ENCODE results near the gene RAP2C. TPM values are rescaled to one million over a fixed set of nuclear protein-coding genes. Genes with fewer than 3 reads are reported as not detected.
A peak's percentile ranks its signal among the peaks of the same experiment; 100 is the strongest.

The RAP2C gene
- total RNA-seq, 1 experiment from 2014 or later, result 52.7 TPM

DNA sequence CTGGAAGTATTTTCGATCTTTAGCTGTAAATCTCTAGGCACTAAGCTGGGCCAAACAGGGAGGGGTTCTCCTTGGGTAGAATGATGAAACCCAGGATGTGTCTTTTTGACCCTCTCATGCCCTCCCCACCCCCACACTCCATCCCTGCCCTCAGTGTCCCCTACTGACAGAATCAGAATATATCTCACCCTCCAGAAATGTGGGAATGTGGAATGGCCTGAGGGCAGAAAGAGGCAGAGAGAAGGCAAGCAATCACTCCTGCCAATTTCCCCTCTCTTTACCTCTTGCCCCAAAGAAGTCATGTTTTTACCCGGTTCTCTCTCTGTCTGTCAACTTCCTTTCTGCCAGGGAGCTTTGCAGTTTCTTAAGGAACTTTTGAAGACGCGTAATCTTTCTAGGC lies 34.4 kb downstream of the RAP2C start:
- H3K14ac ChIP-seq (ENCODE audit: insufficient read depth, low read length), result no peak overlapping the region
- no peak overlapping the region for H2BK20ac ChIP-seq (ENCODE audit: low read depth, low read length, poor library complexity, severe bottlenecking)
- no peaks in the 10 kb centered on the region for H4K20me1 ChIP-seq (ENCODE audit: control insufficient read depth, insufficient read depth, insufficient read length)
- H2AFZ ChIP-seq (ENCODE audit: low read length), result no peak overlapping the region
- H3K27ac ChIP-seq (ENCODE audit: insufficient read length, low read depth, low read length), result no peak overlapping the region
- no peak overlapping the region for H3K4ac ChIP-seq (ENCODE audit: low read depth, low read length)
- no peak overlapping the region for H4K91ac ChIP-seq (ENCODE audit: insufficient read length, low read depth, low read length)
- Mint-ChIP-seq H3K36me3 (ENCODE audit: insufficient read depth in 1 of 3, low read depth in 3 of 3) (no peaks in the 10 kb centered on the region), H3K27ac (0 out of 7 replicates have a peak overlapping the region, but pooled peaks of 1 of the 3 experiments have one; percentile 28), H3K27me3 (ENCODE audit: low read depth) (no peaks in the 10 kb centered on the region; the same call in 1 of the 2 replicates), H3K4me3 (no peak overlapping the region), H3K9me3 (no peaks in the 10 kb centered on the region), H3K4me1 (peaks cover 8 to 15% of the 10 kb centered on the region in 2 experiments)
- H3K79me1 ChIP-seq (ENCODE audit: insufficient read depth, low read depth, low read length, poor library complexity, severe bottlenecking), result no peaks in the 10 kb centered on the region
- WGBS (ENCODE audit: extremely low coverage, insufficient read length, low lambda C conversion rate), result no CpG with 5 or more reads among the region's 4 CpGs
- no peak overlapping the region for H3K56ac ChIP-seq (ENCODE audit: insufficient read length, low read depth, low read length)
- H2BK120ac ChIP-seq (ENCODE audit: low read depth, low read length, poor library complexity, severe bottlenecking), result no peak overlapping the region
- TF ChIP-seq, protein P1, sequence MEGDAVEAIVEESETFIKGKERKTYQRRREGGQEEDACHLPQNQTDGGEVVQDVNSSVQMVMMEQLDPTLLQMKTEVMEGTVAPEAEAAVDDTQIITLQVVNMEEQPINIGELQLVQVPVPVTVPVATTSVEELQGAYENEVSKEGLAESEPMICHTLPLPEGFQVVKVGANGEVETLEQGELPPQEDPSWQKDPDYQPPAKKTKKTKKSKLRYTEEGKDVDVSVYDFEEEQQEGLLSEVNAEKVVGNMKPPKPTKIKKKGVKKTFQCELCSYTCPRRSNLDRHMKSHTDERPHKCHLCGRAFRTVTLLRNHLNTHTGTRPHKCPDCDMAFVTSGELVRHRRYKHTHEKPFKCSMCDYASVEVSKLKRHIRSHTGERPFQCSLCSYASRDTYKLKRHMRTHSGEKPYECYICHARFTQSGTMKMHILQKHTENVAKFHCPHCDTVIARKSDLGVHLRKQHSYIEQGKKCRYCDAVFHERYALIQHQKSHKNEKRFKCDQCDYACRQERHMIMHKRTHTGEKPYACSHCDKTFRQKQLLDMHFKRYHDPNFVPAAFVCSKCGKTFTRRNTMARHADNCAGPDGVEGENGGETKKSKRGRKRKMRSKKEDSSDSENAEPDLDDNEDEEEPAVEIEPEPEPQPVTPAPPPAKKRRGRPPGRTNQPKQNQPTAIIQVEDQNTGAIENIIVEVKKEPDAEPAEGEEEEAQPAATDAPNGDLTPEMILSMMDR (conservative IDR thresholded peaks at IDR 0.05), result no peak
- H3K4me1 ChIP-seq (ENCODE audit: insufficient read depth, low read length), result no peaks in the 10 kb centered on the region
- no peak overlapping the region for H4K5ac ChIP-seq (ENCODE audit: insufficient read length, low read depth, low read length)
- no peak overlapping the region for H3K9ac ChIP-seq (ENCODE audit: extremely low read depth, insufficient read length, low read length)
- no peak overlapping the region for H3K18ac ChIP-seq (ENCODE audit: insufficient read length, low read depth, low read length)
- no peak overlapping the region for H3T11ph ChIP-seq (ENCODE audit: low read length)
- H2BK15ac ChIP-seq (ENCODE audit: low read depth, low read length), result no peak overlapping the region
- DNase-seq, result no peak
- H3K27me3 ChIP-seq (ENCODE audit: insufficient read depth, low read length), result no peaks in the 10 kb centered on the region
- no peak overlapping the region for H2BK12ac ChIP-seq (ENCODE audit: insufficient read length, low read depth, low read length)
- H2BK5ac ChIP-seq (ENCODE audit: insufficient read length, low read length), result no peak overlapping the region
- H3K79me2 ChIP-seq (ENCODE audit: insufficient read depth, low read length), result no peaks in the 10 kb centered on the region
- no peak overlapping the region for H3K4me2 ChIP-seq (ENCODE audit: insufficient read depth, insufficient read length, low read length)
- H3K23me2 ChIP-seq (ENCODE audit: insufficient read length, low read depth, low read length, poor library complexity, severe bottlenecking), result no peaks in the 10 kb centered on the region
- no peak overlapping the region for H2AK5ac ChIP-seq (ENCODE audit: insufficient read length, low read length)
- no peak overlapping the region for H4K8ac ChIP-seq (replicated peaks; ENCODE audit: insufficient read length, low read depth, low read length)
- H3K23ac ChIP-seq (ENCODE audit: insufficient read length, low read depth, low read length), result no peak overlapping the region
- no peaks in the 10 kb centered on the region for H3K9me3 ChIP-seq (ENCODE audit: control insufficient read depth, low read depth, low read length)
